Measurements from ENCODE around the gene SLC5A6. TPM values are rescaled to one million over a fixed set of nuclear protein-coding genes. Genes with fewer than 3 reads are reported as not detected.

Gene SLC5A6
- total RNA-seq, 1 donor from 2014 or later, result 66.7 TPM

- Mint-ChIP-seq H3K4me1 (ENCODE audit: low read depth) (peaks cover 23% of the 10 kb centered on the region), H3K27me3 (no peaks in the 10 kb centered on the region), H3K9me3 (ENCODE audit: low read depth) (no peaks in the 10 kb centered on the region), H3K27ac (peak overlapping the region; percentile 99), H3K36me3 (ENCODE audit: insufficient read depth) (peaks cover 3% of the 10 kb centered on the region), H3K4me3 (ENCODE audit: low read depth) (peak overlapping the region; percentile 88)
- DNase-seq (ENCODE audit: low spot score, unreplicated experiment), result no peak
- TF ChIP-seq CTCF (IDR thresholded peaks at IDR 0.05; ENCODE audit: unreplicated experiment), result no peak
These were observed 781 bp upstream of the SLC5A6 start for GRCh38 chr2:27212626-27213471.

- Mint-ChIP-seq H3K4me3 (ENCODE audit: low read depth) (peak overlapping the region; percentile 88), H3K4me1 (ENCODE audit: low read depth) (peaks cover 14% of the 10 kb centered on the region), H3K27ac (peak overlapping the region; percentile 95), H3K27me3 (no peaks in the 10 kb centered on the region), H3K36me3 (ENCODE audit: insufficient read depth) (peaks cover 2% of the 10 kb centered on the region), H3K9me3 (ENCODE audit: low read depth) (no peaks in the 10 kb centered on the region)
- no peak for DNase-seq (ENCODE audit: low spot score, unreplicated experiment)
- no peak for TF ChIP-seq CTCF (IDR thresholded peaks at IDR 0.05; ENCODE audit: unreplicated experiment)
These were observed 676 bp downstream of the SLC5A6 start for GRCh38 chr2:27211241-27211942.

- peak overlapping the region; percentile 87 for H3K27ac Mint-ChIP-seq
- no peaks in the 10 kb centered on the region for H3K9me3 Mint-ChIP-seq (ENCODE audit: low read depth)
- no peak for DNase-seq (ENCODE audit: low spot score, unreplicated experiment)
- H3K27me3 Mint-ChIP-seq, result no peaks in the 10 kb centered on the region
- H3K36me3 Mint-ChIP-seq (ENCODE audit: insufficient read depth), result peaks cover 8% of the 10 kb centered on the region
- H3K4me3 Mint-ChIP-seq (ENCODE audit: low read depth), result peak overlapping the region; percentile 17
- no peak for TF ChIP-seq CTCF (IDR thresholded peaks at IDR 0.05; ENCODE audit: unreplicated experiment)
- peaks cover 13% of the 10 kb centered on the region for H3K4me1 Mint-ChIP-seq (ENCODE audit: low read depth)
These were observed 2.3 kb downstream of the SLC5A6 start for GRCh38 chr2:27209621-27210401.

- H3K27ac Mint-ChIP-seq, result no peak overlapping the region
- peaks cover 9% of the 10 kb centered on the region for H3K36me3 Mint-ChIP-seq (ENCODE audit: insufficient read depth)
- no peaks in the 10 kb centered on the region for H3K9me3 Mint-ChIP-seq (ENCODE audit: low read depth)
- H3K4me1 Mint-ChIP-seq (ENCODE audit: low read depth), result peaks cover 12% of the 10 kb centered on the region
- no peaks in the 10 kb centered on the region for H3K27me3 Mint-ChIP-seq
- DNase-seq (ENCODE audit: low spot score, unreplicated experiment), result no peak
- TF ChIP-seq CTCF (IDR thresholded peaks at IDR 0.05; ENCODE audit: unreplicated experiment), result no peak
- no peak overlapping the region for H3K4me3 Mint-ChIP-seq (ENCODE audit: low read depth)
These were observed 3.5 kb downstream of the SLC5A6 start for GRCh38 chr2:27208486-27209050.

GRCh38 chr2:27206346-27206745, 5.7 kb downstream of the SLC5A6 start:
- H3K27me3 Mint-ChIP-seq, result no peaks in the 10 kb centered on the region
- H3K9me3 Mint-ChIP-seq (ENCODE audit: low read depth), result no peaks in the 10 kb centered on the region
- no peak for TF ChIP-seq CTCF (IDR thresholded peaks at IDR 0.05; ENCODE audit: unreplicated experiment)
- H3K4me1 Mint-ChIP-seq (ENCODE audit: low read depth), result peaks cover 6% of the 10 kb centered on the region
- no peak overlapping the region for H3K4me3 Mint-ChIP-seq (ENCODE audit: low read depth)
- peaks cover 10% of the 10 kb centered on the region for H3K36me3 Mint-ChIP-seq (ENCODE audit: insufficient read depth)
- no peak overlapping the region for H3K27ac Mint-ChIP-seq
- DNase-seq (ENCODE audit: low spot score, unreplicated experiment), result no peak
